Myocyte (in vitro differentiated cells): ENCODE measurements around the gene IPO9. TPM values are rescaled to one million over a fixed set of nuclear protein-coding genes. Genes with fewer than 3 reads are reported as not detected.
"Not testable (repeated sequence)": the region's sequence is repeated elsewhere in the genome, so short reads cannot be mapped to it uniquely, and the experiment has no call there.

Experiments used
- DNase-seq: peaks from one replicate; pipeline ENCODE4 v3.0.0-alpha.2; 2012; ENCODE audit warnings: low read depth
- total RNA-seq: library from RNA; depleted of rRNA; stranded (reverse); fragments of >200 nt; gene quantifications from 2 replicates; pipeline ENCODE4 v1.2.3, GENCODE V29; 2014

Gene IPO9
- total RNA-seq, 1 donor from 2014 or later, result 25.3 TPM

DNA sequence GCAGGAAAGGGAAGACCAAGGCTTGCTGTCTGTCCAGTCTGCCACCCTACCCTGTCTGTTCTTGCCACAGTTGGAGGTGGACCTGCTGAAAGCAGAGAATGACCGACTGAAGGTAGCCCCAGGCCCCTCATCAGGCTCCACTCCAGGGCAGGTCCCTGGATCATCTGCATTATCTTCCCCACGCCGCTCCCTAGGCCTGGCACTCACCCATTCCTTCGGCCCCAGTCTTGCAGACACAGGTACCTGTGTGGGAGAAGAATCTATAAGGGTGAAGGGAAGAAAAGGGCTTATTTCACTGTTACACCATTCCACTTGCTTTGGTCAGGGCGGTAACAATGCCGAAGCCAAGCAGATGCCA lies 20.3 kb upstream of the IPO9 start:
- DNase-seq, result no peak

- no peak for DNase-seq
These were observed 19.1 kb upstream of the IPO9 start for GRCh38 chr1:201809876-201810275.

DNA sequence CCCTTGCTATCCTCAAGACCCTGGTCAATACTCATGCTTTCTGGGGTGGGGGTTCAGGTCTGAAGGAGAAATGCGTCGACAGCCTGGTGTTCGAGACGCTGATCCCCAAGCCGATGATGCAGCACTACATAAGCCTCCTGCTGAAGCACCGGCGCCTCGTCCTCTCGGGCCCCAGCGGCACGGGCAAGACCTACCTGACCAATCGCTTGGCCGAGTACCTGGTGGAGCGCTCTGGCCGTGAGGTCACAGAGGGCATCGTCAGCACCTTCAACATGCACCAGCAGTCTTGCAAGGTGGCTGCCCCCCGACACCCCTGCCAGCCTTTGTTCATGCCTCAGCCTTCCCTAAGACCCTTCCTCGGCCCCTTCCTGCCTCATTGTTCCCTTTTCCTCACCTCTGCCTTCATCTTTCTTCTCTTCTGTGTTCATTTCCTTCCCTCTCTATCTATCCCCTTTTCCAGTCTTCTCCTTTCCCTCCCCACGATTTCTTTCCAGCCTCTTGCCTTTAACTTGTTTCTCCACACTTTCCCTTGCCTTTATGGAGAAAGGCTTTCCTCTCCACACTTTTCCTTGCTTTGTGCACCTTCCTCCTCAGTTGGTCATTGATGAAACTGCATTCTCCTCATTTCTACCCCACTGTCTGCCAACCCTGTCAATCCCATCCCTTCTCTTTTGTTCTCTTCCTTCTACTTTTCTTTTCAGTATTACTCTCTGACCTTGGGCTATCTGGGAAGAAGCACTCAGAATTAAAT lies 18.3 kb upstream of the IPO9 start:
- DNase-seq, result no peak

GRCh38 chr1:201813226-201813625 lies 15.7 kb upstream of the IPO9 start:
- DNase-seq, result peak; percentile 85

DNA sequence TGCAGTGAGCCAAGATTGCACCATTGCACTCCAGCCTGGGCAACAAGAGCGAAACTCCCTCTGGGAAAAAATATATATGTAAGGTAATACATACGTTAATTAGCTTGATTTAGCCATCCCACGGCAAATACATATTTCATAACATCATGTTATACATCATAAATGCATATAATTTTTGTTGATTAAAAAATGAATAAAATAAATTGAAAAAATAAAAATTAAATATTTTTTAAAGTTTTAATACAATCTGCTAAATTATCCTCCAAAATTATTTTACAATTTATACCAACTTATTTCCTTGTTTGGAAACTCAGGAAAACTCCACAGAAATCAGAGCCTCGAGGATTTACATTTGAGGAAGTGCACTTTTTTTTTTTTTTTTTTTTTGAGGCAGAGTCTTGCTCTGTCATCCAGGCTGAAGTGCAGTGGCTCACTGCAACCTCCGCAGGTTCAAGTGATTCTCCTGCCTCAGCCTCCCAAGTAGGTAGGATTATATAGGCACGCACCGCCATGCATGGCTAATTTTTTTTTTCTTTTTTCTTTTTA lies 12.6 kb upstream of the IPO9 start:
- no peak for DNase-seq

GRCh38 chr1:201818971-201819750 lies 9.8 kb upstream of the IPO9 start:
- DNase-seq, result peak; percentile 37

- DNase-seq, result peak; percentile 15
These were observed 8.5 kb upstream of the IPO9 start for GRCh38 chr1:201820413-201820812.

DNA sequence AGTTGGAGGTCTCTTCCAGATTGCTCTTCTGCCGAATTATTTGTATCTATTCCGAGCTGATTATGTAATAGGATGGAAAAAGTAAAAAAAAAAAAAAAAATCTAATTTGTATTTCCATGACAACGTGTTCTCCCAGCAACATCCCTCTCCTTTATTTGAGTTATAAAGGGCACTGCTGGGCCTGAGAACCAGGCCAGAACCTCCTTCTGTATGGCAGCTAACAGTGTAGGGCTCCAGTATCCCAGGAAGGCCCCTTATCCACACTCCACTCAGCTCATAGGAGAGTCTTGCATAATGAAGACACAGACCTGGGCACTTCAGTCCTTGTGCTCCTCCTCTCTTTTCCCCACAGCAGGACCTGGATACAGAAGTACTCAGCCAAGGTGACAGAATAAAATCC lies 3.7 kb upstream of the IPO9 start:
- DNase-seq, result no peak

DNA sequence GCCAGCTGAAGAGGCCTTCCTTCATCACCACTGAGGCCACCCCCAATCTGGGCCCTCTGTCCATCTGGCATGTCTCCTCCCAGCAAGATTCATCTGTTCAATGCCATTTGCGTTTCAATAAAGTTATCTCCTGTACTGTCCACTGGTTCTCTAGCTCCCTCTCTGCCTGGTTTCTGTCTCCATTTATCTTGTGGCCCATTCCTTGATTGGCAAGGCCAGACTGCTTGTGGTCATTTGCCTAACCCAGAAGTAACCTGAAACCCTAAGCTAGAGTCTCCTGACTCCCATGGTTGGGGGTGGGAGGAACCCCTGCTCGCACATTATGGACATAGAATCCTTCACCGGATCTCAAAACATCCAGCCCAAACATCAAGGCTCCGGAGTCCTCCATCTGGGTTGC lies 2.1 kb upstream of the IPO9 start:
- DNase-seq, result peak; percentile 98

GRCh38 chr1:201827321-201828216 lies 1.4 kb upstream of the IPO9 start:
- no peak for DNase-seq

- peak; percentile 48 for DNase-seq
These were observed 639 bp upstream of the IPO9 start for GRCh38 chr1:201828217-201828819.

- no peak for DNase-seq
These were observed 2.4 kb downstream of the IPO9 start for GRCh38 chr1:201831371-201831770.

- DNase-seq, result no peak
These were observed 5.7 kb downstream of the IPO9 start for GRCh38 chr1:201834621-201835020.

DNA sequence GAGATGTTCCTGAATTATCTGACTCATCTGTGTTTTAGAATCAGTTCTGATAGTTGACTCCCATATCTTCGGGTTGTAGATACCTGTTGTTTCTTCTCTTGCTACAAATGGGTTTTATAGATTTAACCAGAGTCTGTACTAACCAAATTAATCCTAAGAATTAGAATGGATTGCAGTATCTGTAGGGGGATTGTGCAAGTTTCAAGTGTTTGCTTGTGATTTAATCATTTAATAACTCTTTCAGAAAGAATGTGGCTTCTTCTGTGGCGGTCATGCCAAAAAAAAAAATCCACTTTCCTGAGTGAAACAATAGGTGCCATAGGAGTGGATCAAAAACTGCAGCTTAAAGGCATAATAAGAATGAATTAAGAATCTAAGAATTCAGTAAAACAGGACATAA lies 9.4 kb downstream of the IPO9 start:
- DNase-seq, result no peak

- DNase-seq, result not testable (repeated sequence)
These were observed 10.1 kb downstream of the IPO9 start for GRCh38 chr1:201839089-201839488.

- no peak for DNase-seq
These were observed 11.1 kb downstream of the IPO9 start for GRCh38 chr1:201840055-201840454.

DNA sequence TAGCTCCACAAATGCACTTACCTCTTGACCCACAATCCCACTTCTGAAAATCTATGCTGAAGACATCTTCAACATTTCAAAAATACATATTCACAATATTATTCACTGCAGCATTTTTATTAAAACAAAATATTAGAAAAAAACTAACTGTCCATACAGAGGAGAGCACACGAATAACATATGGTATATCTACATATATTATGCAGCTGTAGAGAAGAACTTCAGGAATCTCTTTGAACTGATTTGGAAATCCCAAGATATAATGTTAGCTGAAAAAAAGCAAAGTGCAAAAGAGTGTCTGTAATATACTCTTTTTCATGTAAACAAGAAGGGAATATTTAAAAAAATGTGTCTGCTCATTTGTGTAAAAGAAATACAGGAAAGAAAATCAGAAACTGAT lies 11.5 kb downstream of the IPO9 start:
- DNase-seq, result no peak

- DNase-seq, result no peak
These were observed 12.4 kb downstream of the IPO9 start for GRCh38 chr1:201841265-201841912.

DNA sequence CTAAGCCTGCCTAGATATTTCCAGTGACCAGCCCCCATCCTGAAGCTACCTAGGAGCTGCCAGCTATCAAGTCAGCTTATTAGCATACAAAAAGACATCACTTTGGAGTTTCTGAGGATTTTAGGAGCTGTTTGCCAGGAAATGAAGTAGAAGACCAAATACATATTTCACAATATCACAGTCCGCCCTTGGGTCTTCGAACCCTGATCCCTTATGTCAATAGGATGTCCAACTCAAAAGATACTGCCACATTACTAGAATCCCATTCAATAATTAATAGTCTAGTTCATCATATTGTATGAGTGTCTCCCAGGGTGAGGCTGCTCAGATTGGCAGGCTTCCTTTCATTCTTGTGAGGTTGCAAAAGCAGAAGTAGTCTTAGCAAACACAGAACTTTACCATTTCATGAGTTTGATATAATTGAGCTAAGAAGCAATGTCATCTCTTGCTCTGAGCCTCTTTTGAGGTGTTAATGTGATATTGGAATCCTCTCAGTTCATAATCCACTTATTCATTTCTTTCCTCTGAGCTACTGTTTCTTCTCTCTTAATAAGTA lies 13.6 kb downstream of the IPO9 start:
- no peak for DNase-seq
